HL-60 (cell line): ENCODE data around the gene KCNJ1.

ENCODE experiments used
- DNase-seq, 2 experiments: peaks; one replicate each; pipeline ENCODE4 v3.0.0-alpha.2; 2010 to 2020; ENCODE audit warnings: low read depth in 1 of 2, low spot score in 1 of 2
- H3K27ac ChIP-seq: fragments of 250-450 bp; sonication (Bioruptor Pico); replicated peaks from 2 replicates; pipeline ENCODE4 v1.5.1; 2020; ENCODE audit warnings: mild to moderate bottlenecking, moderate library complexity
- H3K27me3 ChIP-seq: fragments of 250-450 bp; sonication (Bioruptor Pico); 2 replicates; pipeline ENCODE4 v1.5.1; 2021; ENCODE audit warnings: mild to moderate bottlenecking, moderate library complexity; ENCODE audit not compliant: insufficient read depth, poor library complexity, severe bottlenecking
- H3K4me3 ChIP-seq: replicated peaks from 2 replicates; pipeline ENCODE4 v1.5.1; 2011; ENCODE audit warnings: mild to moderate bottlenecking, control low read depth, low read length; ENCODE audit not compliant: insufficient read depth
- CTCF ChIP-seq: IDR thresholded peaks from one replicate; pipeline ENCODE4 v1.5.1; 2011; ENCODE audit warnings: low read length, control low read depth, inconsistent platforms; ENCODE audit not compliant: insufficient read depth
- GABPA ChIP-seq: IDR thresholded peaks from 2 replicates; pipeline ENCODE4 v1.6.1; 2012; ENCODE audit warnings: low read depth
- POLR2AphosphoS5 ChIP-seq: IDR thresholded peaks from 2 replicates; pipeline ENCODE4 v1.6.1; 2012; ENCODE audit warnings: low read depth
- REST ChIP-seq: IDR thresholded peaks from 2 replicates; pipeline ENCODE4 v1.6.1; 2012; ENCODE audit warnings: low read depth; ENCODE audit not compliant: insufficient replicate concordance
- SPI1 ChIP-seq: IDR thresholded peaks from 2 replicates; pipeline ENCODE4 v1.6.1; 2012; ENCODE audit warnings: low read depth, mild to moderate bottlenecking, borderline replicate concordance

KCNJ1 gene

GRCh38 chr11:128915149-128915521 lies 48.0 kb upstream of the KCNJ1 start:
- Histone ChIP-seq H3K27me3 (no peaks in the 10 kb centered on the region), H3K27ac (no peak overlapping the region), H3K4me3 (no peak overlapping the region)
- TF ChIP-seq GABPA (no peak), SPI1 (no peak), CTCF (no peak), POLR2AphosphoS5 (no peak), REST (no peak)
- no peak for DNase-seq

GRCh38 chr11:128914216-128915148 lies 47.4 kb upstream of the KCNJ1 start:
- Histone ChIP-seq H3K27ac (no peak overlapping the region), H3K27me3 (no peaks in the 10 kb centered on the region), H3K4me3 (no peak overlapping the region)
- TF ChIP-seq SPI1 (no peak), POLR2AphosphoS5 (no peak), GABPA (no peak), REST (no peak), CTCF (no peak)
- DNase-seq = no peak

GRCh38 chr11:128913806-128914205 lies 46.7 kb upstream of the KCNJ1 start:
- DNase-seq = no peak
- Histone ChIP-seq H3K4me3 (no peak overlapping the region), H3K27ac (no peak overlapping the region), H3K27me3 (no peaks in the 10 kb centered on the region)
- no peak for TF ChIP-seq SPI1
- TF ChIP-seq GABPA = no peak
- TF ChIP-seq REST = no peak
- TF ChIP-seq CTCF = no peak
- no peak for TF ChIP-seq POLR2AphosphoS5
